ENCODE results near the gene MAP3K10. TPM values are rescaled to one million over a fixed set of nuclear protein-coding genes. Genes with fewer than 3 reads are reported as not detected.

The MAP3K10 gene
- total RNA-seq, 1 donor from 2014 or later = 17.6 TPM

DNA sequence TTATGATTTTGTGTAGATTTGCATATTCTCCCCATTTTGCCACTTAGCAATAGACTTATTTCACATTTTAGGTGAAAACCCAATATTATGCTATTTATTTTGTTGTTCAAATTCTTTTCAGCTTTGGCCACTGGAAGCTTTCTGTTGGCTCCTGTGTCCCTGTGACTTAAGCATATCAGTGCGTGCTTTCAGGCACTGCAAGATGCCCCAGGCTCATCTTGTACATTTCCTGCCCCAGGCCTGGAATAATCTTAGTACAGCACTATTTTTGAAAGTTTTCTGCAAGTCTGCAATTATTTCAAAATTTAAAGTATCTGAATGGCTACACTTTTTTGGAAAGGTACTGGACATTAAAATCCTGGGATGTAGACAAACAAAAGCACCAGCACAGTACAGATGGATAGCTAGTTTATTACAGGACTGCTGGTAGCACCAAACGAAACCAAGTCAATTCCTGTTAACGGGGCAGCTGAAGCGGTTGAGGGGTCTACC is 38.7 kb downstream of the MAP3K10 start:
- intact Hi-C loops (cut with DNase I) = no loop called here
- DNase-seq (ENCODE audit: low spot score) = no peak

DNA sequence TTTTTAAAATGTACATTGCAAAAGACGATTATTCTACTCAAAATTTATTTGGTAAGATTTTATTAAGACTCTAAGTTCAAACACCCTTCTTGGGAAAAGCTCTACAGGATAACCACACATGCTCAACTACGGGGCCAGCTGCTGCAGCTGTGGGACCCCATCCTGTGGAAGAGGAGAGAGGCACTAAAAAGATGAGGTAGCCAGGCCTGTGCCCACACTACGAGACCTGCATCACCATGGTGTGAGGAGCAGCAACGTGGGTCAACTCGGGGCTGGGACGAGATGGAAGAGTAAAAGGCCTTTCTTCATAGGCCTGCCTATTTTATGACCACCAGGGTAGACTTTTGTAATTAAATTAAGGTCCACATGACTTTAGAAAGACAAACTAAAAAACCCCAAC is 39.8 kb downstream of the MAP3K10 start:
- intact Hi-C loops (cut with DNase I) = no loop called here
- no peak for DNase-seq (ENCODE audit: low spot score)

DNA sequence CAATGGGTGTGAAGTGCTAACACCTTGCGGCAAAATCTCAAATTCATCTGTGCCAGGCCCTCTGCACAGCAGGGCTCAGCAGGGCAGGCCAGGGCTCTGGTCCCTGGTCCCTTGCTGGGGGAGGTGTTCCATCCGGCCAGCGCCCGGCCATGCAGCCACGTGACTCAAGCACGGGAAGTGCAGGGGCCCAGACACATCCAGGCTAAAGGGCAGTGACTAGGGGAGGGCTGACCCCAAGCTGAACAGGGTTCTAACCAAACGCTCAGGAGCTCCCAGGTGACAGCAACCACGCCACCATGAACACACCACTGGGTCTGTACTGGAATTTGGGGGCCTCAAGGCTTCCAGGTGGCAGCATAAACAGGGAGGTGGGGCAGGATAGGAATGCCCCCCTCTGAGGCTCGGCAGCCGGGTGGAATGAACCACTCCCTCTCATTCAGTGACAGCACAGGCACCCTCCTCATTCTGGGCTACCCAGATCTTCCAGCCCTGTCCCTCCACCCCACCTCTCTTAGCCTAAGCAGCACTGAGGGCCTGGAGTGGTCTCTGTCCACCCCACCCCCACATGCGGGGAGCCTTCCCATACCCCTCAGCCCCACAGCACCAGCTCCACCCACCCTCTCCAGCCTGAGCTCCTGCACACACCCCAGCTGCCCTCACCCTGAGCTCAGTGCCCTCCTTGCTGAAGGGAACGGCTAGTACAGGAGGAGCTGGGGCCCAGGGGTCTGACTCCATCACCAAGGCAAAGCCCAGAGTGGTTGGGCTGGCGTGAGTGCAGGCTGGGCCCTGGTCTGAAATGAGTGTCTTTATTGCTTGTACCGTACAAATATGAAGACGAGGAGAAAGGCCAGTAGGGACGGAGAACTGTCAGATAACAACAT is 40.6 kb downstream of the MAP3K10 start:
- intact Hi-C loops (cut with DNase I) = no loop called here
- DNase-seq (ENCODE audit: low spot score) = no peak

DNA sequence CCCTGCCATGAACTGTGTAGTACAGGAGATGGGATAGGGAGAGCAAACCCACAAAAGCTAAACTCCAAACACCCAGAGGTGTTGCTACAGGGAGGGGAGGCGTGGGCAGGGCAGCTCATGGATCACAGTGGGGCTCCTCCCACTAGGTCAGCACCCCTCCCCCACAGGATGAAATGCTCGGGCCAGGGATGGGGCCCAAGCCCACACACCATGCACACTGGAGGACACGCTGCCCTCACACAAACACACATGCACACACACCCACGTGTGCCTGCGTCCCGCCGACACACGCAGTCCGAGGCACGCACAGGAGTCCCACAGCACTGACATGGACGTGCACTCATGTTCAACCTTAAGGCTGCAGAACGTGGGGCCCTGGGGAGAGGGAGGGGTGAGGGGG is 41.3 kb downstream of the MAP3K10 start:
- intact Hi-C loops (cut with DNase I) = no loop called here
- no peak for DNase-seq (ENCODE audit: low spot score)

DNA sequence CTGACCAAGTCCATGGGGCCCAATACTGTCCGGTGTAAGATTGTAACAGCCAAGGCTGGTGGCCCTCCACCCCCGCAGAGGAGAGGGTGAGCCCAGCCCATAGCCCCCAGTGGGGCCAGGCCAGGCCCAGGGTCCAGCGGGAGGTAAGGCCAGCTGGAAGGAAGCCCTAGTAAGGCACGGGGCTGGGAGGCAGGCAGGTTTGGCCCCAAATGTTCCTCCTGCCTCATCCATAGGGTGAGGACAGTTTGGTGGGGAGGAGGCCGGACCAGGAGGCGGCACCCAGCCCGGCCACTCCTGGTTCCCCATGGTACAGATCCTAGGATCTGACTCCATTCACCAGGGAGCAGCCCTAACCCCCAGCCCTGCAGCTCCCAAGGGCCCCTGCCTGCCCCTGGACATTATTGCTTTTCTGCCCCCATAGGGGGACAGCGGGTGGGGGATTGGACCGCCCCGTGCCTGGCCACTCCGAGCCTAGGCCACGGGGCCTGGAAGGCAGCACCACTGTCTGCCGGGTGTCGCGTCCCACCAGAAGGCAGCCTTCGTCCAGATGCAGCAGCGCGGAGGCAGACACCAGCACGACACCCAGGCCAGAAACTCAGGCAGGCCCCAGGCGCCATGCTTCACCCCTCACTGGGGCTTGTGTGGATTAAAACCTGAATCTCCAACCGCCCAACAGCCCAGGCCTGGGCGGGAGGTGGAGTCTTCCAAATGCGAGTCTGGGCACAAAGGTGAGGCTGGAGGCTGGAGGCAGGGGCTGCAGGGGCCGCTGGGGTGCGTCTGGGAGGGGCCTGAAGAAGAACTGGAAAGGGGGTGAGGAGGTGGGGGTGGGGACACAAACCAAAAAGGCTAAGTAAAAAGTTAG is 42.0 kb downstream of the MAP3K10 start:
- DNase-seq (ENCODE audit: low spot score) = no peak

DNA sequence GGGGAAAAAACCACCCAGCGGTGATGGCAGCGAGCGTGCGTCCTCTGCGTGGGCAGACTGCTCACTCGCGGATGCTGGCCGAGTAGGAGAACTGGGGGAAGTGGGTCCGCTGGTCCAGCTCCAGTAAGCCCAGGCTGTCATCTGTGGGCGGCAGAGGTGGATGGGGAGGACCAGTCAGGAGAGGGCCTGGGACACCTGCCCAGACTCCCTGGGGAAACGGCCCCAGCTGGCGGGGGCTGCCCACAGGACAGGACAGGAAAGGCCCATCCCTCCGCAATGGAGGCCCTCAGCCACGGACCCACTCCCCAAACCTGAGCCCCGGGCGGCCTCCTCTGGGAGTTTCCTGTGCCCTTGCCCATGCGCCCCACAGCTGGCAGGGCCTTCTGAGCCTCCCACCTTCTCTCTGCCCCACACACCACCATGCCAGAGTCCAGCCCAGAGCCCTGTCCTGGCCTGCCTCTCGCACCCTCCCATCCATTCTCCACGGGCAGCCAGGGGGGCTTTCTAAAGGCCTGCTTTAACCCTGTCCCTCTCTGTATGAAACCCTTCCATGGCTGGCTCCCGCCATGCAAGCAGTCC is 42.7 kb downstream of the MAP3K10 start:
- no peak for DNase-seq (ENCODE audit: low spot score)
- intact Hi-C loops (cut with DNase I) = no loop called here

More for the DNA sequence above, 42.0 kb downstream of the MAP3K10 start:
- intact Hi-C loops (cut with DNase I) = no loop called here

DNA sequence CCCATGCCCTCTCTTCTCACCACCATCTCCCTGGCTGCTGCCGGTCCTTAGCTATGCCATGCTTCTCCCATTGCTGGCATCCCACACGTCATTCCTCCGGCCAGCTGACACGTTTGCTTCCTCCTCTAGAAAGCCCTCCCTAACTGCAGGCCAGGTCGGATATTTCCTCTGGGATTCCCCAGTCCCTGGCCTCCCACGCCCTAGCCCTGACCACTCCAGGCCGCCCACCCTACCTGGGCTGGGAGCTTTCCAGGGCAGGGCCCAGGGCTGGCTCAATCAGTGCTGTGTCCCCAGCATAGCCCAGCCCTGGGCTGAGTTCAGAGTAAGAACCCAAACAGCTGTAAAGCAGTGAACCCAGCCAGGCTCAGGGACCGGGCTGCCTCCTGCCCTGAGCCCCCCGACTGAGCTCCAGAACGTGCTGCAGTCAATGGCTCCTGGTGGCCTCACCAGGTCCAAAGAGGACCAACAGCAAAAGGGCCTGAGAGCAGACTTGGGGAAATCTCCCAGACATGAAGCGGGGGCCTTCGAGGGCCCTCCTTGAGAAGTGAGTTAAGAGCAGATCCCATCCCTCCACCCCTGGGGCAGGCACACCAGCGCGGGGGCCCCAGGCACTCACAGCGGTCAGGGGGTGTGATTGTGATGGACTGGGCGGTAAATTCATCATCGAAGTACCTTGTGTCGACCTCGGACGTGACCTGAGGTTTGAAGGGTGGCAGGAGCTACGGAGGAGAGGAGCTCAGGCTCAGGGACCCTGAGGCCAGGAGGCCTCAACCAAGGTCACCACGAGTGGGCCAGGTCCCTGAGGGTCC is 43.4 kb downstream of the MAP3K10 start:
- intact Hi-C loops (cut with DNase I) = no loop called here
- DNase-seq (ENCODE audit: low spot score) = no peak

DNA sequence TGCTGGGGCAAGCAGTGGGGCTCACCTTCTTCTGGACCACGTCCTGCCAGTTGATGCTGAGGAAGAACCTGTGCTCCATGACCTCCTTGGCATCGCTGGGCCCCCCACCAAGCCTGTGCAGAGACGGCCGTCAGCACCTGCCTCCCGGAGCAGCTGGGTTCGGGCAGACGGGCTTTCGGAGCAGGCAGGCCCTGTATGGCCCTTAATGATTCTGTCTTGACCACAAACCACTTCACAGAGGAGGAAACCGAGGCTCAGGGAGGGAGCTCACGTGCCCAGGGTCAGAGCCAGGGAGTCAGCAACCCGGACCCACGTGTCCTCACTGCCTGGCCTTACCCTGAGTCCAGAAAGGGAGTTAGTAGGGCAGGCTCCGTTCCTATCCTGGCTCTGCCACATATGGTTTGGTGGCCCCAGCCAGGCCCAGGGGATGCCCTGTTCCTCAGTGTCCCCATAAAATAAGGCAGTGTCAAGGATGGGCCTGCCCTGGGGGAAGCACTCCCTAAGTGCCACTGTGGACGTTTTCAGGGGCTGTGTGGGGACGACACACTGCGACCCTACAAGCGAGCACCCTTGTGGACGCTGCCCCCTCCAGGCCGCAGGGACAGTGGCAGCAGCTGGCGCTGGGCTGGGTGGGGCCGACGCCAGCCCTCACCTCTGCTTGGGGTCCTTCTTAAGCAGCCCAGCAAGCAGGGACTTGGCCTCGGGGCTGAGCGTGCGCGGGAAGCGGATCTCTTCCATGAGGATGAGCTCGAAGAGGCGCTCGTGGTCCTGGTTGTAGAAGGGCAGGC is 44.2 kb downstream of the MAP3K10 start:
- intact Hi-C loops (cut with DNase I) = no loop called here
- DNase-seq (ENCODE audit: low spot score) = no peak

DNA sequence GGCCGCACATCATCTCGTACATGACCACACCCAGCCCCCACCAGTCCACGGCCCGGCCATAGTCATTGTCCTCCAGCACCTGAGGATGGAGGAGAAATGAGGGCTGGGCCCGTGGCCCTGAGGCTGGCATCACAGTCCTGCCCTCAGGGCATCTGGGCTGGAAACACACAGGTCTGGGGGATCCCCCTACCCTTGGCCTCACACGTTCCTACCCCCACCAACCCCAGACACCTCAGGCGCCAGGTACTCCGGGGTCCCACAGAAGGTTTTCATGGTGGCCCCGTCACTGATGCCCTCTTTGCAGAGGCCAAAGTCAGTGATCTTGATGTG is 44.8 kb downstream of the MAP3K10 start:
- no peak for DNase-seq (ENCODE audit: low spot score)
- intact Hi-C loops (cut with DNase I) = no loop called here

DNA sequence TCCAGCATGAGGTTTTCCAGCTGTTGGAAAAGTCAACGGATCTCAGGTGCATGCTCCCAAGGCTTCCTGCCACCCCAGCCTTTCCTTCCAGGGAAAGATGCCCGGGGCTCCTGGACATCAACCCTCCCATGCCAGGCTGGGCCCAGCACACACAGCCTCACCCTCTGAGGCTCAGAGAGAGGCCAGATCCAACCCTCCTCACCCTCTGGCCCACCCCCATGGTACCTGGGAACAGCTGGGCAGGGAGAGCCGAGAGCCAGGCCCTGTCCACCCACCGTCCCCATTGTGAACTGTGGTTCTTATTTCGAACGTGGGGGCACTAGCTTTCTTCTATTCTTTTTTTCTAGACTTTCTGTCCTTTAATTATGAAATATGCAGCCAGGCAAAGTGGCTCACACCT is 45.1 kb downstream of the MAP3K10 start:
- intact Hi-C loops (cut with DNase I) = no loop called here
- DNase-seq (ENCODE audit: low spot score) = no peak

DNA sequence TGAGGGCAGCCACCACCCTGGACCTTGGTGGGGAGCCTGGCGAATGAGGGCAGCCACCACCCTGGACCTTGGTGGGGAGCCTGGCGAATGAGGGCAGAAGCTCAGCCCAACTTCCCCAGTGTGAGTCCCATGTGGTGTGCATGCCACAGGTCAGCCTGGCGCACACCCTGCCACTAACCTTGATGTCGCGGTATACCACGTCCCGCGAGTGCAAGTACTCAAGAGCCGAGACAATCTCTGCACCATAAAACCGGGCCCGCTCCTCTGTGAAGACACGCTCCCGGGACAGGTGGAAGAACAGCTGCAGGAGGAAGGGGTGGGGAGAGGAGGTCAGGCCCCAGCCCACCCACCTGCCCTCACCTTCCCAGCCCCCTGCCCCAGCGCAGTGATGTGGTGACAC is 46.6 kb downstream of the MAP3K10 start:
- no peak for DNase-seq (ENCODE audit: low spot score)
- intact Hi-C loops (cut with DNase I) = no loop called here

DNA sequence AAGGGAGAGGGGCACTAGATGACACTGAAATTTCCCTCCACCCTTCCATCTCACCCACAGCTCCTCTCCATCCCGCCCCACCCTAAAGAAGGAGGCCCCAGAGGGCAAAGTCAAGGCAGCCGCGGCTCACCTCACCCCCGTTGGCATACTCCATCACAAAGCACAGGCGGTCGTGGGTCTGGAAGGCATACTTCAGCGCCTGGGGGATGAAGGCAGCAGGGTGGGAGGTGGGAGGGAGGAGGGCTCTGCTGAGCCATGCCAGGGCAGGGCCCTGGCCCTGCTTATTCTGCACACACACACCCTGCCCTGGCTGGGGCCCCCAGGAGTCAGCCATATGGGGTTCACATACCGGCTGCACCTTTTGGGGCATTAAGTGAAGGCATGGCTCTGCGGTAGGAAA is 47.5 kb downstream of the MAP3K10 start:
- intact Hi-C loops (cut with DNase I) = no loop called here
- DNase-seq (ENCODE audit: low spot score) = no peak

DNA sequence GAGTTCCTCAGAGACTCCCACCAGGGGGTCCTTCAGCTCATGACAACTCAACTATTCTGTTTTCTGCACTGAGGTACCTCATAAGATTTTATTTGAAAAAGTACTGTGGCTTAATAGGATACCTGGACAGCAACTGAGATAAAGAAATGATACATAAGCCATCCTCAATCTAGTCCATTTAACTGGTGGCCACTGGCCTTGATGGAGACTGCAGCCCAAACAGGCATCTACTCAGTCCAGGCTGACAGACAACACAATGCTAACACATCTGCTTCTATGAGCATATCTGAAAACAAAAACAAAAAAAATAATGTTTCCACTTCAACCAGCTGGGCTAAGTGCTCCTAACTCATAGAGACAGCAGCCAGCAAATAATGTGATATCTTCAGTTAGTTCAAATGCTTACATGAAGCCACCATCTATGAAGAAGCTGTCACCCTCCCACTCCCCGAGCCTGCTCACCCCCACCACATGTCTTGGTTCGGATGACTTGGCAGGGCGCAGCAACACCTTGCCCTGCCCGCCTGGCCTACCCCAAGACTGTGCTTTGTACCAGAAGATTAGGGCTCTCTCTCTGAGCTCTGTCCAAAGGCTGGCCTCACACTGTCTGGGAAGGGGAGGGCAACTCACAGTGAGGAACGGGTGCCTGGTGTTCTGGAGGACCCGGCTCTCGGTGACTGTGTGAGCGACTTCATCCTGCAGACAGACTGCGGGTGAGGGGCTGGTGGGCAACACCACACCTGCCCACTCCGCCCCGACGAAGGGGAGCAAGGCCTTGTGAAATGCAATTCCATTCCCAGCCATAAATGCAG is 48.4 kb downstream of the MAP3K10 start:
- intact Hi-C loops (cut with DNase I) = no loop called here
- DNase-seq (ENCODE audit: low spot score) = no peak

DNA sequence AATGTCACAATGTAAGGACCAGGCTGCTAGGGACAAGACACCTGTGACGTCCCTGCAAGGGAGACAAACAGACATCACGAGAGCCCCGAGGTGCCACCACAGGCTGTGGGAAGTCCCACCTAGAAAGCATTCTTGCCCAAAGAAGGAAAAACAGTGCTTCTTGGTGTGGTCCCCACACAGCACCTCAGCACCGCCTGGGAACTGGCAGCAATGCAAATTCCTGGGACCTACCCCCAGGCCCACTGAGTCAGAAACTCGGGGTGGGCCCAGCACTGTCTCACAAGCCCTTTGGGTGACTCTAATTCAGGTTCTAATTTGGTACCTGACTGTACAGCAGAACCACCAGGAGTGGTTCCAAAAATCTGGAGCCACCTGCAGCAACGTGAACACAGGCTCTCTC is 49.1 kb downstream of the MAP3K10 start:
- DNase-seq (ENCODE audit: low spot score) = no peak
- intact Hi-C loops (cut with DNase I) = no loop called here

DNA sequence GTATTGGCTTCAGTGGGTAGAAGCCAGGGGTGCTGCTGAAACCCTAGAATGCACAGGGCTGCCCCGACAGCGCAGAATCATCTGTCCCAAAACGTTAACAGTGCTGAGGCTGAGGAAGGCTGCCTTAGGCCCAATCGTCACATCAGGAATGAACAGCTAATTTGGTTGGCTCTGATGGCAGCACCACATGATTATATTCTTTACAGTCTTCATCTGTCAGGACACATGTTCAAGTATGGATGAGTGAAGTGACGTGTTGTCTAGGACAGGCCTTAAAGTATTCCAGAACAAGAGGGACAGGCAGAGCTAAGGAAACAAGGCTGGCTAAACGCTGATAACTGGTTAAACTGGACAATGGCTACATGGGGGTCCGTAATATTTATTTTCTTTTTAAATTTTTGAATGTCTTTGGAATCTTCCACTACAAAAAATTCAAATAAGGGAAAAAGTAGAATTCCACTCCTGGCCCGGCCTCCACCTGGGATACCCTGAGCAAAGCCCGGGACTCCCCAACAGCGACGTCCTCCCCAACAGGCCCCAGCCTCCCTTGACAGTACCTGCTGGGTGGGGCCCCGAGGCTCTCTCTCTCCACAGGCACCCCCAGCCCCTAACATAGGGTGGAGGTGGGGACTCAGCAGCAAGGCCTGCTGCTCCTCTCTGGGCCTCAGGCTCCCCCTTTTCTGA is 50.0 kb downstream of the MAP3K10 start:
- no peak for DNase-seq (ENCODE audit: low spot score)
- intact Hi-C loops (cut with DNase I) = no loop called here

DNA sequence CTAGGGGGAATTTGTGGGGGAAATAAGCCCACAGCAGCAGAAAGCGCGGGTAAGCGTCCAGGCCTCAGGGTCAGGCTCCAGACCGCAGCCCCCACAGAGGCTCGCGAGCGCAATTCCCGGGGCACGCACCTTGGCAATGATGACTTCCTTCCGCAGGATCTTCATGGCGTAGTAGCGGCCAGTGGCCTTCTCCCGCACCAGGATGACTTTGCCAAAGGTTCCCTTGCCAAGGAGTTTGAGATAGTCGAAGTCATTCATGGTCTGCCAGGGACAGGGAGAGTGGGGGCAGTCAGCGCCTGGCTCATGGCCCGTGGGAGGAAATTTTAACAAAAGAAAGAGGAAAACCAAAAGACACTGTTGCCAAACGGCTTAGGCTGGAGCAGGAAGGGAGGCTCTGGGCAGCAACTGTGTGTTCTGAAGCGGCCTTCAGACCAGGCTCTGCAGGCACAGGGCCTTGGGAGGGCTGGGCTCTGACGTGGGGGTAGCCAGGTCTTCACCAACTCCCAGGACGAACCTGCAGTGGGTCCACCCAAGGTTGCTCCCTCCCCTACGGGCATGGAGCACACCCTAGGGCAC is 50.7 kb downstream of the MAP3K10 start:
- intact Hi-C loops (cut with DNase I) = no loop called here
- no peak for DNase-seq (ENCODE audit: low spot score)

DNA sequence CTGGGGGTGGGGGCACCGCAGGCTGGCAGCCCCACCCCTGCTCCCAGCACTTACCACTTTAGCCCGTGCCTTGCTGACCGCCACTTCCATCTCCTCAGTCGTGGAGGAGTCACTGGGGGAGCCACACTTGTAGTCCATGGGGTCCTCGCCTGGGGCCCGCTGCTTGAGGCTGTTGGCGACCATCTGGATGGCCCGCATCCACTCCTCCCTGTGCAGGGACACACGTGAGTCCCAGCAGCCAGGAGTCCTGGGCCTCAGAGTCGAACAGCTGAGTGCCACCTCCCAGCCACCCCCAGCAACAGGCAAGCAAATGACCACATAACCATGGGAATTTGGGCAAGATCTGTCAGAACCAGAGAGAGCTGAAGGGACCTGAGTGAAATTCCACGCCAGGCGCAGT is 51.3 kb downstream of the MAP3K10 start:
- no peak for DNase-seq (ENCODE audit: low spot score)
- intact Hi-C loops (cut with DNase I) = no loop called here
